IMR-90 (cell line): Measurements from ENCODE around the gene DOCK4. TPM values are rescaled to one million over a fixed set of nuclear protein-coding genes. Genes with fewer than 3 reads are reported as not detected.
A peak's percentile ranks its signal among the peaks of the same experiment; 100 is the strongest.

Experiments
- ATAC-seq: fragments of 200-7000 bp; cut with Tn5 transposase; 2 replicates; pipeline ENCODE4 v1.9.1; 2020; ENCODE audit warnings: low read depth, mild to moderate bottlenecking, moderate library complexity
- BruUV-seq: library from RNA; stranded (reverse); fragments of 400-500 nt; replicated peaks from 2 replicates; lab custom pipeline; 2021; lab: Mats Ljungman, UMichigan
- CTCF ChIA-PET: fragments of 300-600 bp; formaldehyde crosslinking; extraction: SDS; loops from one replicate; lab custom pipeline; 2021; ENCODE audit warnings: antibody characterized with exemption; lab: Yijun Ruan, JAX
- POLR2A ChIA-PET: fragments of 300-600 bp; sonication (Branson Sonifier 250); formaldehyde crosslinking; loops from one replicate; lab custom pipeline; 2022; ENCODE audit warnings: antibody characterized with exemption; ENCODE audit not compliant: unreplicated experiment; lab: Charles Lee
- DNase-seq: peaks from one replicate; pipeline ENCODE4 v3.0.0; 2013
- H2AFZ ChIP-seq: replicated peaks from 2 replicates; pipeline ENCODE3; 2013; ENCODE audit warnings: low read length, mild to moderate bottlenecking; ENCODE audit not compliant: poor library complexity
- H2AK5ac ChIP-seq: 2 replicates; pipeline ENCODE4 v1.6.1; 2013; ENCODE audit warnings: low read depth, low read length, inconsistent platforms
- H2AK9ac ChIP-seq: replicated peaks from 2 replicates; pipeline ENCODE3; 2013; ENCODE audit warnings: mild to moderate bottlenecking, low read depth, low read length, moderate library complexity; ENCODE audit not compliant: poor library complexity
- H2BK120ac ChIP-seq: 2 replicates; pipeline ENCODE4 v1.6.1; 2013; ENCODE audit warnings: low read depth, low read length, inconsistent platforms
- H2BK15ac ChIP-seq: 3 replicates; pipeline ENCODE4 v1.6.1; 2013; ENCODE audit warnings: low read depth, low read length, inconsistent platforms
- H2BK20ac ChIP-seq: 2 replicates; pipeline ENCODE4 v1.6.1; 2013; ENCODE audit warnings: low read depth, mild to moderate bottlenecking, inconsistent platforms, low read length, moderate library complexity
- H2BK5ac ChIP-seq: 2 replicates; pipeline ENCODE4 v1.6.1; 2013; ENCODE audit warnings: mild to moderate bottlenecking, low read depth, low read length, inconsistent platforms; ENCODE audit not compliant: poor library complexity, severe bottlenecking
- H3K14ac ChIP-seq: replicated peaks from 2 replicates; pipeline ENCODE4 v1.6.1; 2013; ENCODE audit warnings: low read depth, low read length, inconsistent platforms
- H3K18ac ChIP-seq: 2 replicates; pipeline ENCODE4 v1.6.1; 2013; ENCODE audit warnings: low read depth, low read length, control low read depth
- H3K23ac ChIP-seq: 2 replicates; pipeline ENCODE4 v1.6.1; 2013; ENCODE audit warnings: low read depth, low read length, inconsistent platforms
- H3K27ac ChIP-seq: 2 replicates; pipeline ENCODE4 v1.5.1; 2013; ENCODE audit warnings: mild to moderate bottlenecking, control low read depth, low read length; ENCODE audit not compliant: insufficient read depth
- H3K27me3 ChIP-seq: 2 replicates; pipeline ENCODE4 v1.6.1; 2013; ENCODE audit warnings: low read length; ENCODE audit not compliant: control insufficient read depth, insufficient read depth
- H3K36me3 ChIP-seq: 2 replicates; pipeline ENCODE4 v1.6.1; 2013; ENCODE audit warnings: low read length, mixed read lengths; ENCODE audit not compliant: control insufficient read depth, insufficient read depth
- H3K4ac ChIP-seq: 2 replicates; pipeline ENCODE4 v1.6.1; 2013; ENCODE audit warnings: low read depth, low read length, inconsistent platforms
- H3K4me1 ChIP-seq: 2 replicates; pipeline ENCODE4 v1.6.1; 2013; ENCODE audit warnings: low read length, mixed read lengths; ENCODE audit not compliant: control insufficient read depth, insufficient read depth
- H3K4me2 ChIP-seq: 2 replicates; pipeline ENCODE4 v1.6.1; 2013; ENCODE audit warnings: low read depth, mild to moderate bottlenecking, control low read depth, low read length, moderate library complexity
- H3K4me3 ChIP-seq: 2 replicates; pipeline ENCODE4 v1.5.1; 2013; ENCODE audit warnings: low read depth, mild to moderate bottlenecking, control low read depth, low read length, moderate library complexity; ENCODE audit not compliant: insufficient read depth
- H3K56ac ChIP-seq: 2 replicates; pipeline ENCODE4 v1.6.1; 2013; ENCODE audit warnings: low read length, inconsistent platforms; ENCODE audit not compliant: insufficient read depth; ENCODE audit errors: extremely low read depth
- H3K79me1 ChIP-seq, 2 experiments: 2 replicates each; pipeline ENCODE4 v1.6.1; 2013; ENCODE audit warnings: low read length in 2 of 2, inconsistent platforms in 1 of 2, low read depth in 1 of 2
- H3K9ac ChIP-seq: 2 replicates; pipeline ENCODE4 v1.6.1; 2013; ENCODE audit warnings: low read depth, low read length, control low read depth
- H3K9me1 ChIP-seq: 2 replicates; pipeline ENCODE4 v1.6.1; 2013; ENCODE audit warnings: low read length, inconsistent platforms; ENCODE audit not compliant: insufficient read depth
- H3K9me3 ChIP-seq: 2 replicates; pipeline ENCODE4 v1.6.1; 2013; ENCODE audit warnings: low read length; ENCODE audit not compliant: control insufficient read depth, insufficient read depth
- H4K20me1 ChIP-seq: 2 replicates; pipeline ENCODE4 v1.6.1; 2013; ENCODE audit warnings: low read length, inconsistent platforms; ENCODE audit not compliant: insufficient read depth
- H4K5ac ChIP-seq: 2 replicates; pipeline ENCODE4 v1.6.1; 2013; ENCODE audit warnings: mild to moderate bottlenecking, low read depth, low read length, control low read depth
- H4K8ac ChIP-seq, 2 experiments: 2 replicates each; pipeline ENCODE4 v1.6.1; 2013; ENCODE audit warnings: low read depth in 2 of 2, low read length in 2 of 2, control low read depth in 1 of 2, inconsistent platforms in 1 of 2
- H4K91ac ChIP-seq: 2 replicates; pipeline ENCODE4 v1.6.1; 2013; ENCODE audit warnings: low read depth, low read length, inconsistent platforms; ENCODE audit not compliant: insufficient read depth
- BHLHE40 ChIP-seq: fragments of 150-350 bp; IDR thresholded peaks from 2 replicates; pipeline ENCODE4 v1.6.1; 2016; ENCODE audit warnings: mild to moderate bottlenecking, low read depth, low read length
- MAFK ChIP-seq: IDR thresholded peaks from 2 replicates; pipeline ENCODE4 v1.6.1; 2012; ENCODE audit warnings: low read depth, low read length, improper control_type of control experiment
- MXI1 ChIP-seq: IDR thresholded peaks from 2 replicates; pipeline ENCODE4 v1.6.1; 2012; ENCODE audit warnings: low read depth, mild to moderate bottlenecking, low read length, moderate library complexity, borderline replicate concordance
- RFX5 ChIP-seq: IDR thresholded peaks from 2 replicates; pipeline ENCODE4 v1.8.0; 2012; ENCODE audit warnings: low read depth, mild to moderate bottlenecking, low read length, moderate library complexity
- WGBS, 2 experiments: methylation state at CpG; one replicate each; pipeline versions ENCODE4 v1.1.5 to v1.1.7; 2013; ENCODE audit warnings: missing lambda C conversion rate in 2 of 2; ENCODE audit not compliant: insufficient read length in 1 of 2; ENCODE audit errors: extremely low coverage in 2 of 2; 5-methylcytosine and 5-hydroxymethylcytosine counted together
- dilution Hi-C: fragments of 300-500 bp; cut with HindIII; formaldehyde crosslinking; loops from one replicate; pipeline ENCODE4 v1.14.3; 2018; ENCODE audit warnings: low sequenced_read_pairs; ENCODE audit not compliant: unreplicated experiment
- in situ Hi-C: fragments of 300-500 bp; cut with MboI; formaldehyde crosslinking; loops from 3 replicates; pipeline ENCODE4 v1.14.3; 2019; ENCODE audit warnings: low sequenced_read_pairs, inconsistent platforms, mixed read lengths
- intact Hi-C: fragments of 100-400 bp; cut with micrococcal nuclease; formaldehyde crosslinking; loops from 2 replicates; pipeline ENCODE4 v1.10.0; 2022
- polyA plus RNA-seq, 3 experiments: library from polyadenylated mRNA; depleted of rRNA; stranded (reverse); fragments of >200 nt; gene quantifications; 2 replicates each; pipeline ENCODE4 v1.2.3, GENCODE V29; 2012; ENCODE audit warnings: low replicate concordance in 1 of 3
- total RNA-seq: library from RNA; depleted of rRNA; stranded (reverse); fragments of >200 nt; gene quantifications from 2 replicates; pipeline ENCODE4 v1.2.3, GENCODE V29; 2012

Gene DOCK4
- total and polyA plus RNA-seq, 2 of the 4 experiments (the other 2 are of a cell fraction): 4.4 to 12.2 TPM

GRCh38 chr7:112001091-112001826 lies 204.9 kb downstream of the DOCK4 start:
- no peaks in the 10 kb centered on the region for H3K9me1 ChIP-seq
- no peak overlapping the region for H2AFZ ChIP-seq
- no peak overlapping the region for H3K56ac ChIP-seq
- no peak overlapping the region for H2AK5ac ChIP-seq
- peak overlapping the region; percentile 37; the same call in 1 of the 2 replicates for H3K14ac ChIP-seq
- H3K9me3 ChIP-seq: no peaks in the 10 kb centered on the region
- ChIA-PET CTCF (interaction anchor here (0.5 kb wide), 1 partner anchor 8 kb away, joined by 3 read pairs; no protein-coding TSS in a partner anchor), POLR2A (no interaction called here)
- no peak overlapping the region for H3K4ac ChIP-seq
- H3K4me1 ChIP-seq: no peaks in the 10 kb centered on the region; the same call in 1 of the 2 replicates
- ATAC-seq (0 out of 2 replicates have a peak, but pooled peaks have one; percentile 24), DNase-seq (peak; percentile 45)
- no peak overlapping the region for H2AK9ac ChIP-seq
- H3K36me3 ChIP-seq: peaks cover 1% of the 10 kb centered on the region; the same call in 1 of the 2 replicates
- H3K4me3 ChIP-seq: no peak overlapping the region
- H2BK5ac ChIP-seq: no peak overlapping the region
- H2BK120ac ChIP-seq: no peak overlapping the region
- H3K18ac ChIP-seq: no peak overlapping the region
- dilution Hi-C loops (no loop called here), in situ Hi-C loops (no loop called here), intact Hi-C loops (no loop called here)
- H2BK20ac ChIP-seq: no peak overlapping the region
- H4K20me1 ChIP-seq: no peaks in the 10 kb centered on the region
- H3K4me2 ChIP-seq: no peak overlapping the region
- no peak overlapping the region for H3K23ac ChIP-seq
- H3K9ac ChIP-seq: no peak overlapping the region
- no peak for TF ChIP-seq RFX5
- no peak for TF ChIP-seq BHLHE40
- no peak for TF ChIP-seq MXI1
- peak; percentile 32; the same call in 1 of the 2 replicates for TF ChIP-seq MAFK
- no TSS peak for BruUV-seq
- H3K27ac ChIP-seq: no peak overlapping the region
- no peak overlapping the region for H4K5ac ChIP-seq
- no peaks in the 10 kb centered on the region for H3K79me1 ChIP-seq
- no peak overlapping the region for H4K8ac ChIP-seq
- WGBS, 2 experiments: 72% methylated on average over 3 of the region's 6 CpGs; no CpG with 5 or more reads in 1 of the 2 experiments
- no peaks in the 10 kb centered on the region for H3K27me3 ChIP-seq
- no peak overlapping the region for H2BK15ac ChIP-seq
- no peak overlapping the region for H4K91ac ChIP-seq
